HEK293 (cell line): ENCODE results near the gene INKA1.

Source experiments
- CTCF ChIA-PET: fragments of 350-600 bp; formaldehyde crosslinking; extraction: SDS; loops from one replicate; lab custom pipeline; 2021; ENCODE audit warnings: antibody characterized with exemption; lab: Yijun Ruan, JAX
- POLR2A ChIA-PET: fragments of 300-600 bp; formaldehyde crosslinking; extraction: SDS; loops from one replicate; lab custom pipeline; 2020; ENCODE audit warnings: antibody characterized with exemption, inconsistent platforms; lab: Yijun Ruan, JAX
- H3K27ac ChIP-seq: fragments of 200-500 bp; sonication (Bioruptor generic); 2 replicates; pipeline ENCODE4 v1.5.1; 2014; ENCODE audit warnings: low read depth, low read length, control low read depth, inconsistent platforms; ENCODE audit errors: extremely low read depth
- H3K36me3 ChIP-seq, 2 experiments: fragments of 200-500 bp in 1 of 2; sonication (Bioruptor generic) in 1 of 2; 1 replicate in 1 of 2; 2 replicates in 1 of 2; pipeline ENCODE4 v1.5.1; 2014 to 2017; ENCODE audit warnings: inconsistent platforms in 2 of 2, low read length in 2 of 2; ENCODE audit not compliant: control insufficient read depth in 2 of 2, insufficient read depth in 1 of 2
- H3K4me1 ChIP-seq: fragments of 200-500 bp; sonication (Bioruptor generic); 2 replicates; pipeline ENCODE4 v1.5.1; 2014; ENCODE audit warnings: mild to moderate bottlenecking, low read length, inconsistent platforms; ENCODE audit not compliant: control insufficient read depth, insufficient read depth
- H3K4me3 ChIP-seq: 2 replicates; pipeline ENCODE4 v1.5.1; 2011; ENCODE audit warnings: low read depth, mild to moderate bottlenecking, control low read depth, low read length, moderate library complexity
- H3K9me3 ChIP-seq: fragments of 200-500 bp; sonication (Bioruptor generic); 2 replicates; pipeline ENCODE4 v1.5.1; 2014; ENCODE audit warnings: low read depth, low read length, inconsistent platforms; ENCODE audit not compliant: control insufficient read depth, insufficient read depth
- AEBP2 ChIP-seq: fragments of 450-650 bp; formaldehyde crosslinking; IDR thresholded peaks from 2 replicates; pipeline ENCODE4 v1.5.1; 2016; ENCODE audit warnings: missing biosample characterization, missing genetic modification characterization, borderline replicate concordance
- HOXA7 ChIP-seq: sonication (generic); formaldehyde crosslinking; IDR thresholded peaks from 2 replicates; pipeline ENCODE4 v1.8.1; 2022; ENCODE audit warnings: missing genetic modification reagents, borderline replicate concordance
- KLF17 ChIP-seq: fragments of 450-650 bp; formaldehyde crosslinking; IDR thresholded peaks from 2 replicates; pipeline ENCODE4 v1.5.1; 2016; ENCODE audit warnings: missing biosample characterization, missing genetic modification characterization
- KLF9 ChIP-seq: fragments of 450-650 bp; formaldehyde crosslinking; IDR thresholded peaks from 2 replicates; pipeline ENCODE4 v1.5.1; 2016; ENCODE audit warnings: missing biosample characterization, missing genetic modification characterization, low read depth
- MYNN ChIP-seq: fragments of 450-650 bp; formaldehyde crosslinking; IDR thresholded peaks from 2 replicates; pipeline ENCODE4 v1.5.1; 2016; ENCODE audit warnings: missing biosample characterization, missing genetic modification characterization, borderline replicate concordance
- OSR2 ChIP-seq: fragments of 450-650 bp; formaldehyde crosslinking; IDR thresholded peaks from 2 replicates; pipeline ENCODE4 v1.5.1; 2016; ENCODE audit warnings: missing biosample characterization, missing genetic modification characterization
- PATZ1 ChIP-seq: fragments of 450-650 bp; formaldehyde crosslinking; IDR thresholded peaks from 2 replicates; pipeline ENCODE4 v1.5.1; 2016; ENCODE audit warnings: missing biosample characterization, missing genetic modification characterization
- PBX3 ChIP-seq: sonication (generic); formaldehyde crosslinking; IDR thresholded peaks from 2 replicates; pipeline ENCODE4 v1.8.1; 2022; ENCODE audit warnings: mild to moderate bottlenecking, moderate library complexity, missing genetic modification reagents
- REPIN1 ChIP-seq: fragments of 450-650 bp; formaldehyde crosslinking; IDR thresholded peaks from 2 replicates; pipeline ENCODE4 v1.5.1; 2017; ENCODE audit warnings: missing biosample characterization, missing genetic modification characterization, low read depth
- ZBTB1 ChIP-seq: fragments of 450-650 bp; formaldehyde crosslinking; IDR thresholded peaks from 2 replicates; pipeline ENCODE4 v1.5.1; 2016; ENCODE audit warnings: missing biosample characterization, missing genetic modification characterization
- ZBTB8A ChIP-seq: fragments of 450-650 bp; formaldehyde crosslinking; IDR thresholded peaks from 2 replicates; pipeline ENCODE4 v1.5.1; 2016; ENCODE audit warnings: missing biosample characterization, missing genetic modification characterization
- ZNF138 ChIP-seq: fragments of 450-650 bp; formaldehyde crosslinking; IDR thresholded peaks from 2 replicates; pipeline ENCODE4 v1.5.1; 2016; ENCODE audit warnings: missing biosample characterization, missing genetic modification characterization, borderline replicate concordance
- ZNF175 ChIP-seq: fragments of 450-650 bp; formaldehyde crosslinking; IDR thresholded peaks from 2 replicates; pipeline ENCODE4 v1.5.1; 2016; ENCODE audit warnings: missing biosample characterization, missing genetic modification characterization
- ZNF2 ChIP-seq: fragments of 450-650 bp; formaldehyde crosslinking; IDR thresholded peaks from 2 replicates; pipeline ENCODE4 v1.5.1; 2016; ENCODE audit warnings: missing biosample characterization, missing genetic modification characterization
- ZNF202 ChIP-seq: fragments of 450-650 bp; formaldehyde crosslinking; IDR thresholded peaks from 2 replicates; pipeline ENCODE4 v1.5.1; 2016; ENCODE audit warnings: missing biosample characterization, missing genetic modification characterization, borderline replicate concordance
- ZNF239 ChIP-seq: fragments of 450-650 bp; formaldehyde crosslinking; IDR thresholded peaks from 2 replicates; pipeline ENCODE4 v1.5.1; 2016; ENCODE audit warnings: missing biosample characterization, missing genetic modification characterization
- ZNF266 ChIP-seq: fragments of 450-650 bp; formaldehyde crosslinking; IDR thresholded peaks from 2 replicates; pipeline ENCODE4 v1.5.1; 2016; ENCODE audit warnings: missing biosample characterization, missing genetic modification characterization, low read depth
- ZNF423 ChIP-seq: fragments of 450-650 bp; formaldehyde crosslinking; IDR thresholded peaks from 2 replicates; pipeline ENCODE4 v1.5.1; 2016; ENCODE audit warnings: missing biosample characterization, missing genetic modification characterization
- ZNF433 ChIP-seq: fragments of 450-650 bp; formaldehyde crosslinking; IDR thresholded peaks from 2 replicates; pipeline ENCODE4 v1.5.1; 2016; ENCODE audit warnings: missing biosample characterization, missing genetic modification characterization, low read depth

Gene INKA1

GRCh38 chr3:49805367-49805782 lies 2.3 kb downstream of the INKA1 start:
- ChIA-PET POLR2A (interaction anchor here (0.6 to 1.1 kb wide), 2 partner anchors 15 to 19 kb away, joined by 3 read pairs; partner anchors contain the start of gene IP6K1), CTCF (interaction anchor here (1.3 to 2.0 kb wide), 2 partner anchors 34 to 95 kb away, joined by 4 to 10 read pairs; no protein-coding TSS in a partner anchor)
- H3K27ac ChIP-seq = no peak overlapping the region
- H3K9me3 ChIP-seq = no peaks in the 10 kb centered on the region
- H3K4me3 ChIP-seq = no peak overlapping the region
- no peaks in the 10 kb centered on the region for H3K4me1 ChIP-seq
- no peaks in the 10 kb centered on the region for H3K36me3 ChIP-seq
- no peak for TF ChIP-seq REPIN1 (tag by site-specific recombination)
- TF ChIP-seq OSR2 (tag by site-specific recombination) = peak; percentile 41
- no peak for TF ChIP-seq AEBP2 (tag by site-specific recombination)
- no peak for TF ChIP-seq ZNF239 (tag by site-specific recombination)
- TF ChIP-seq ZBTB8A (tag by site-specific recombination) = 0 out of 2 replicates have a peak, but pooled peaks have one; percentile 42

GRCh38 chr3:49805897-49806701 lies 3.0 kb downstream of the INKA1 start:
- no peaks in the 10 kb centered on the region for H3K36me3 ChIP-seq
- ChIA-PET CTCF (interaction anchor here (1.2 to 2.0 kb wide), 3 partner anchors 33 to 100 kb away, joined by 4 to 10 read pairs (median 4); no protein-coding TSS in a partner anchor), POLR2A (interaction anchor here (0.6 kb wide), 1 partner anchor 14 kb away, joined by 3 read pairs; no protein-coding TSS in a partner anchor)
- H3K9me3 ChIP-seq = no peaks in the 10 kb centered on the region
- no peak overlapping the region for H3K27ac ChIP-seq
- TF ChIP-seq ZNF2 (tag by site-specific recombination) = no peak
- no peak for TF ChIP-seq ZNF175 (tag by site-specific recombination)
- no peak for TF ChIP-seq PATZ1 (tag by site-specific recombination)
- no peak for TF ChIP-seq KLF17 (tag by site-specific recombination)
- TF ChIP-seq ZNF423 (tag by site-specific recombination) = no peak
- no peak for TF ChIP-seq HOXA7
- no peak for TF ChIP-seq PBX3 (CRISPR knock-in tag)
- TF ChIP-seq ZBTB1 (tag by site-specific recombination) = no peak
- no peak for TF ChIP-seq ZNF138 (tag by site-specific recombination)
- TF ChIP-seq KLF9 = no peak
- TF ChIP-seq ZNF433 (tag by site-specific recombination) = no peak
- no peak for TF ChIP-seq ZNF266 (tag by site-specific recombination)
- TF ChIP-seq ZNF202 (tag by site-specific recombination) = no peak
- no peak for TF ChIP-seq MYNN
- H3K4me3 ChIP-seq = no peak overlapping the region
- H3K4me1 ChIP-seq = no peaks in the 10 kb centered on the region
